ENCODE results near the gene VPS39.

The VPS39 gene

GRCh38 chr15:42239528-42240182, 31.6 kb upstream of the VPS39 start:
- Histone ChIP-seq H3K4me1 (ENCODE audit: control insufficient read depth, insufficient read depth, low read length) (no peaks in the 10 kb centered on the region), H3K27ac (ENCODE audit: extremely low read depth, low read depth, low read length) (no peak overlapping the region), H3K36me3 (ENCODE audit: control insufficient read depth in 2 of 2, insufficient read depth in 1 of 2, low read length in 2 of 2) (peaks cover 13 to 33% of the 10 kb centered on the region in 2 experiments), H3K4me3 (ENCODE audit: low read depth, low read length) (no peak overlapping the region), H3K9me3 (ENCODE audit: control insufficient read depth, insufficient read depth, low read depth, low read length) (no peaks in the 10 kb centered on the region)
- POLR2A ChIA-PET = no interaction called here
- TF ChIP-seq ZNF707 (tag by site-specific recombination; IDR thresholded peaks at IDR 0.05) (no peak), SCRT2 (tag by site-specific recombination; IDR thresholded peaks at IDR 0.05) (no peak), SETDB1 (IDR thresholded peaks at IDR 0.05; ENCODE audit: insufficient read length, low read length) (no peak), PRDM2 (tag by site-specific recombination; IDR thresholded peaks at IDR 0.05; ENCODE audit: borderline replicate concordance) (no peak), ZNF175 (tag by site-specific recombination; IDR thresholded peaks at IDR 0.05) (no peak)
- TF ChIP-seq, protein P1, sequence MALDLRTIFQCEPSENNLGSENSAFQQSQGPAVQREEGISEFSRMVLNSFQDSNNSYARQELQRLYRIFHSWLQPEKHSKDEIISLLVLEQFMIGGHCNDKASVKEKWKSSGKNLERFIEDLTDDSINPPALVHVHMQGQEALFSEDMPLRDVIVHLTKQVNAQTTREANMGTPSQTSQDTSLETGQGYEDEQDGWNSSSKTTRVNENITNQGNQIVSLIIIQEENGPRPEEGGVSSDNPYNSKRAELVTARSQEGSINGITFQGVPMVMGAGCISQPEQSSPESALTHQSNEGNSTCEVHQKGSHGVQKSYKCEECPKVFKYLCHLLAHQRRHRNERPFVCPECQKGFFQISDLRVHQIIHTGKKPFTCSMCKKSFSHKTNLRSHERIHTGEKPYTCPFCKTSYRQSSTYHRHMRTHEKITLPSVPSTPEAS (tag by site-specific recombination; IDR thresholded peaks at IDR 0.05) = no peak
- TF ChIP-seq, protein P2, sequence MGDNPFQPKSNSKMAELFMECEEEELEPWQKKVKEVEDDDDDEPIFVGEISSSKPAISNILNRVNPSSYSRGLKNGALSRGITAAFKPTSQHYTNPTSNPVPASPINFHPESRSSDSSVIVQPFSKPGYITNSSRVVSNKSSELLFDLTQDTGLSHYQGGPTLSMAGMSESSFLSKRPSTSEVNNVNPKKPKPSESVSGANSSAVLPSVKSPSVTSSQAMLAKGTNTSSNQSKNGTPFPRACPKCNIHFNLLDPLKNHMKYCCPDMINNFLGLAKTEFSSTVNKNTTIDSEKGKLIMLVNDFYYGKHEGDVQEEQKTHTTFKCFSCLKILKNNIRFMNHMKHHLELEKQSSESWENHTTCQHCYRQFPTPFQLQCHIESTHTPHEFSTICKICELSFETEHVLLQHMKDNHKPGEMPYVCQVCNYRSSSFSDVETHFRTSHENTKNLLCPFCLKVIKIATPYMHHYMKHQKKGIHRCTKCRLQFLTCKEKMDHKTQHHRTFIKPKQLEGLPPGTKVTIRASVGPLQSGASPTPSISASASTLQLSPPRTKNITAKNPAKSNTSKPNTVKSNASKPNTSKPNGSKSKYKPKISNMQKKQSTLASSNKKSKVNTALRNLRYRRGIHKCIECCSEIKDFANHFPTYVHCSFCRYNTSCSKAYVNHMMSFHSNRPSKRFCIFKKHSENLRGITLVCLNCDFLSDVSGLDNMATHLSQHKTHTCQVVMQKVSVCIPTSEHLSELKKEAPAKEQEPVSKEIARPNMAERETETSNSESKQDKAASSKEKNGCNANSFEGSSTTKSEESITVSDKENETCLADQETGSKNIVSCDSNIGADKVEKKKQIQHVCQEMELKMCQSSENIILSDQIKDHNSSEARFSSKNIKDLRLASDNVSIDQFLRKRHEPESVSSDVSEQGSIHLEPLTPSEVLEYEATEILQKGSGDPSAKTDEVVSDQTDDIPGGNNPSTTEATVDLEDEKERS (tag by site-specific recombination; IDR thresholded peaks at IDR 0.05) = no peak
- CTCF ChIA-PET = no interaction called here

GRCh38 chr15:42233107-42233506, 25.0 kb upstream of the VPS39 start:
- ChIA-PET POLR2A (no interaction called here), CTCF (no interaction called here)

More at GRCh38 chr15:42233107-42233506, 25.0 kb upstream of the VPS39 start:
- Histone ChIP-seq H3K4me3 (ENCODE audit: low read depth, low read length) (no peak overlapping the region), H3K9me3 (ENCODE audit: control insufficient read depth, insufficient read depth, low read depth, low read length) (no peaks in the 10 kb centered on the region), H3K36me3 (ENCODE audit: control insufficient read depth in 2 of 2, insufficient read depth in 1 of 2, low read length in 2 of 2) (peaks cover 13 to 49% of the 10 kb centered on the region in 2 experiments), H3K4me1 (ENCODE audit: control insufficient read depth, insufficient read depth, low read length) (no peaks in the 10 kb centered on the region), H3K27ac (ENCODE audit: extremely low read depth, low read depth, low read length) (no peak overlapping the region)
- TF ChIP-seq ZNF114 (tag by site-specific recombination; IDR thresholded peaks at IDR 0.05) (no peak), ZNF843 (tag by site-specific recombination; IDR thresholded peaks at IDR 0.05) (no peak), ZBTB10 (tag by site-specific recombination; IDR thresholded peaks at IDR 0.05) (no peak), ELK4 (IDR thresholded peaks at IDR 0.05; ENCODE audit: borderline replicate concordance, low read depth, low read length) (no peak), ZNF677 (tag by site-specific recombination; IDR thresholded peaks at IDR 0.05) (no peak), KLF8 (tag by site-specific recombination; IDR thresholded peaks at IDR 0.05) (no peak)
